Upper lobe of right lung (tissue), 1 donor: ENCODE results near the gene MLLT1. TPM values are rescaled to one million over a fixed set of nuclear protein-coding genes. Genes with fewer than 3 reads are reported as not detected.
A peak's percentile ranks its signal among the peaks of the same experiment; 100 is the strongest.

Experiments
- ATAC-seq: fragments of 200-7000 bp; cut with Tn5 transposase; one replicate; pipeline ENCODE4 v1.9.1; 2020; ENCODE audit warnings: mild to moderate bottlenecking, moderate library complexity
- DNase-seq: peaks from one replicate; pipeline ENCODE4 v3.0.0-alpha.2; 2020
- H3K27ac ChIP-seq: fragments of 200-600 bp; one replicate; pipeline ENCODE4 v1.8.0; 2022
- H3K27me3 ChIP-seq: fragments of 200-600 bp; one replicate; pipeline ENCODE4 v1.8.0; 2022; ENCODE audit warnings: mild to moderate bottlenecking
- H3K36me3 ChIP-seq: fragments of 200-600 bp; one replicate; pipeline ENCODE4 v1.8.0; 2022
- H3K4me1 ChIP-seq: fragments of 200-600 bp; one replicate; pipeline ENCODE4 v1.8.0; 2022
- H3K4me3 ChIP-seq: fragments of 200-600 bp; one replicate; pipeline ENCODE4 v1.8.0; 2022; ENCODE audit warnings: mild to moderate bottlenecking
- H3K9me3 ChIP-seq: fragments of 200-600 bp; one replicate; pipeline ENCODE4 v1.8.0; 2022
- intact Hi-C: fragments of 100-400 bp; cut with DNase I; formaldehyde crosslinking; loops from one replicate; pipeline ENCODE4 v1.11.0; 2022
- total RNA-seq: library from RNA; stranded (reverse); fragmentation: NEBNext Ultra II Directional; extraction: Animal tissue kit (Norgen Biotek cat#: 25700); gene quantifications from one replicate; pipeline ENCODE4 v1.2.1, GENCODE V29; 2021
- TF ChIP-seq, protein P1 (sequence below): fragments of 200-600 bp; IDR thresholded peaks from one replicate; pipeline ENCODE4 v1.8.0; 2022; ENCODE audit warnings: antibody characterized with exemption
- donor health status: DM: no; HTN: yes; CAD: no; lungs with severe emphysema.

MLLT1 gene
- total RNA-seq, 1 donor from 2014 or later: 73.4 TPM

DNA sequence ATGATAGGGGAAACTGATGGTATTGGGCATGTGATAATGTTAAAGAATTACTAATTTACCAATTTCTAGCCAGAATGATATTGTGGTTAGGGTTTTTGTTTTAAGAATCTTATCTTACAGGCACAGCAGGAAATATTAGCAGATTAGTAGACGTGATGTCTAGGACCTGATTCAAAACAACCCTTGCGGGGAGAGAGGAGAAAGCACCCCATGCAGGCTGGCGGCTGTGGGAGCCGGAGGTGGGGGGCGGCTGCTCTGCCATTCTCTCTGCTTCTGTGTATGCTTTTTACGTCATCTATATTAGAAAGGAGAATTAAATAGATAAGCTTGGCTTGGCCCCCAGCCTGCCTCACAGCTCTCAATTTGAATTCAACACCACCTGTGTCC lies 41.5 kb downstream of the MLLT1 start:
- Histone ChIP-seq H3K36me3 (no peaks in the 10 kb centered on the region), H3K27me3 (no peaks in the 10 kb centered on the region), H3K9me3 (no peaks in the 10 kb centered on the region), H3K4me3 (no peak overlapping the region), H3K4me1 (peaks cover 90% of the 10 kb centered on the region), H3K27ac (peak overlapping the region; percentile 63)
- DNase-seq: no peak
- intact Hi-C loops: no loop called here
- ATAC-seq: no peak
- TF ChIP-seq, protein P1, sequence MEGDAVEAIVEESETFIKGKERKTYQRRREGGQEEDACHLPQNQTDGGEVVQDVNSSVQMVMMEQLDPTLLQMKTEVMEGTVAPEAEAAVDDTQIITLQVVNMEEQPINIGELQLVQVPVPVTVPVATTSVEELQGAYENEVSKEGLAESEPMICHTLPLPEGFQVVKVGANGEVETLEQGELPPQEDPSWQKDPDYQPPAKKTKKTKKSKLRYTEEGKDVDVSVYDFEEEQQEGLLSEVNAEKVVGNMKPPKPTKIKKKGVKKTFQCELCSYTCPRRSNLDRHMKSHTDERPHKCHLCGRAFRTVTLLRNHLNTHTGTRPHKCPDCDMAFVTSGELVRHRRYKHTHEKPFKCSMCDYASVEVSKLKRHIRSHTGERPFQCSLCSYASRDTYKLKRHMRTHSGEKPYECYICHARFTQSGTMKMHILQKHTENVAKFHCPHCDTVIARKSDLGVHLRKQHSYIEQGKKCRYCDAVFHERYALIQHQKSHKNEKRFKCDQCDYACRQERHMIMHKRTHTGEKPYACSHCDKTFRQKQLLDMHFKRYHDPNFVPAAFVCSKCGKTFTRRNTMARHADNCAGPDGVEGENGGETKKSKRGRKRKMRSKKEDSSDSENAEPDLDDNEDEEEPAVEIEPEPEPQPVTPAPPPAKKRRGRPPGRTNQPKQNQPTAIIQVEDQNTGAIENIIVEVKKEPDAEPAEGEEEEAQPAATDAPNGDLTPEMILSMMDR: no peak

- intact Hi-C loops: no loop called here
- no peaks in the 10 kb centered on the region for H3K27me3 ChIP-seq
- peak; percentile 72 for ATAC-seq
- DNase-seq: peak; percentile 96
- no peaks in the 10 kb centered on the region for H3K9me3 ChIP-seq
- H3K27ac ChIP-seq: peak overlapping the region; percentile 13
- TF ChIP-seq, protein P1: no peak
- no peaks in the 10 kb centered on the region for H3K36me3 ChIP-seq
- peaks cover 90% of the 10 kb centered on the region for H3K4me1 ChIP-seq
- no peak overlapping the region for H3K4me3 ChIP-seq
Measured at GRCh38 chr19:6236310-6237291, 43.2 kb downstream of the MLLT1 start.

- TF ChIP-seq, protein P1: no peak
- ATAC-seq: no peak
- Histone ChIP-seq H3K9me3 (no peaks in the 10 kb centered on the region), H3K36me3 (peaks cover 3% of the 10 kb centered on the region), H3K27ac (peak overlapping the region; percentile 24), H3K4me3 (no peak overlapping the region), H3K27me3 (no peaks in the 10 kb centered on the region), H3K4me1 (peaks cover 83% of the 10 kb centered on the region)
- intact Hi-C loops: no loop called here
- peak; percentile 58 for DNase-seq
Measured at GRCh38 chr19:6235031-6235951, 44.5 kb downstream of the MLLT1 start.

GRCh38 chr19:6234527-6234926 lies 45.2 kb downstream of the MLLT1 start:
- ATAC-seq: no peak
- Histone ChIP-seq H3K9me3 (no peaks in the 10 kb centered on the region), H3K27ac (peak overlapping the region; percentile 24), H3K36me3 (peaks cover 9% of the 10 kb centered on the region), H3K4me3 (no peak overlapping the region), H3K4me1 (peaks cover 76% of the 10 kb centered on the region), H3K27me3 (no peaks in the 10 kb centered on the region)
- intact Hi-C loops: no loop called here
- TF ChIP-seq, protein P1: no peak
- no peak for DNase-seq

DNA sequence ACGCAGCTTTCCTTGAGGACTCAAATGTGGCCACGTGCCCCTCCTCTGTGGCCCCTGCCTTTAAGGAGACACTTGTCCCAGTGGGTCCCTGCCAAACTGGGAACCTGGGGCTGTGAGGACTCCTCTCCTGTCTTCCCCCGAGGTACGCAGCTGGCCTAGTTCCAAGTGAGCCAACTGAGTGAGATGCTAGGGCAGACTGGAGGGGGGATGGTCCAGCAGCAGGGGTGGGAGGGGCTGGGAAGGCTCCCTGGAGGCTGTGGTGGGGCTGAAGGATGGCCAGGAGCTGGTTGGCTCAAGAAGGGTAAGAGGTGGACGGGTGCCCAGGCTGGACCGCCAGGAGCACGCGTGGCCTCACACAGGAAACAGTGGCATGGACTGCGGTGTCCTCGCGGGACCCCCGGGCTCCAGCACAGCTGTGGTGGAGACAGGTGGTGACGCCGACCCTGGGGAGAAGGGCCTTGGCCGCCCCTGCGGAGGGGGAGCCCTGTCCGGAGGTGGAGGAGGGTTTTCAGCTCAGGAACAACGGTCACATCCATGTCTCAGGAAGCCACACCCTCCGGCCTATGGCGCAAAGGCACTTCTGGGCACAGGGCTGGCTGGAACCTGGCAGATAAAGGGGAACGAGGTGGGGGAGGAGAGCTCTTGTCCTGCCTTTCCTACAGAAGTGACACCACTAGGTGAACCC lies 45.8 kb downstream of the MLLT1 start:
- Histone ChIP-seq H3K9me3 (no peaks in the 10 kb centered on the region), H3K4me1 (peaks cover 71% of the 10 kb centered on the region), H3K27me3 (no peaks in the 10 kb centered on the region), H3K36me3 (peaks cover 9% of the 10 kb centered on the region), H3K27ac (peak overlapping the region; percentile 80), H3K4me3 (peak overlapping the region; percentile 3)
- DNase-seq (peak; percentile 89), ATAC-seq (peak; percentile 74)
- intact Hi-C loops: no loop called here
- TF ChIP-seq, protein P1: no peak
